Measurements from ENCODE around the gene PHACTR1. TPM values are rescaled to one million over a fixed set of nuclear protein-coding genes. Genes with fewer than 3 reads are reported as not detected.
A peak's percentile ranks its signal among the peaks of the same experiment; 100 is the strongest.

PHACTR1 gene
- total RNA-seq, 8 experiments from 2014 or later: 2.7 to 24.5 (median 16.4) TPM

DNA sequence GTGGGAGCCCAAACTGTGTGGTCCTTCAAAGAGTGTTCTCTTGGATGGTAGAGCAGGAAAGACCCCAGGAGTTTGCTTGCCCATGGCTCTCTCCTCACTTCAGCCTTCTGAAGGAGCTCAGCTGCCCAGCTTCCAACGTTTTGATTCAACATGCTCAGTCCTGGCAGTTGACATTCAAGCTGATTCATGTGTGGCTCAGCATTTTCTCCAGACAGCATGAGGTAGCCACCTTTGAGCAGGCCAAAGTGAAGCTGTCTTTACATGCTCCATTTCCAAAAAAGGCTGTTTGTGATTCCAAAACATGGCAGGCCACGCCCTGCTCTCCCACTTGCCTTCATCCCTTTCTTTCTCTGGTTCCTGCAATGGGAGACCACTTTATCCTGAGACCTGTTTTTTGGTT is 331.5 kb downstream of the PHACTR1 start:
- Histone ChIP-seq H3K4me1 (replicated peaks in 1 of 2) (no peaks in the 10 kb centered on the region), H3K27ac (no peak overlapping the region), H3K4me3 (no peak overlapping the region)
- 0 to 72% (median 28%) methylated on average over 1 to 2 of the region's 2 CpGs; no CpG with 5 or more reads in 4 of the 10 experiments for WGBS, 10 experiments
- in situ Hi-C loops (cut with MboI; ENCODE audit: low pct_unique_long_range_greater_than_20kb in 2 of 9, low sequenced_read_pairs in 9 of 9, unreplicated experiment in 9 of 9): no loop called here
- ATAC-seq (replicated peaks in 6 of 8): no peak

DNA sequence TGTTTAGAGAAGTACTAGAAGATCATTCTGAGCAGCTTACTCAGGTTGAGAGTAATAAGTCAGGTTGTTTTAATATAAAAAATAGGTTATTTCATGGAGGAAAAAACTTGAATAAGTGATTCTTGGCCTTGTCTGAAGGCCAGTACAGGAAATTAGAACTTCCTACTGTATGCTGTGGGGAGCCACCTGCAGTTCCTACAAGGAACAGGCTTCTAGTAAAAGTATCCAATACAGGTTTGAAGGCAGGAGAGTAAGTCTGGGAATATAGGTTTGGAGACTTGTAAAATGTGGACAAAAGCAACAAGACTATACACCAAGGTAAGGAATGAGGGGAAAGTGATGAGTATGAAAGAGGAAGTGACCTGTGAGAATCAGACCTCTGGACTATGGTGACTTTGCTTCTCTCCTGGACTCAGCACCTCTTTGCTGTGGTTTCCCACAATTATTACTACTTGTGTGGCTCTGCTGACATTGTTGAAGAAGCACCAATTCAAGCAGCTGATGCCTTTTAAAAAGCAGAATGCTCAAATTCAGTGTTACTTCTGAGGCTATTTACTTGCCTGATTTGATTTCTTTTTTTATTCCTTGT is 333.2 kb downstream of the PHACTR1 start:
- H3K4me1 ChIP-seq (replicated peaks in 1 of 2): no peaks in the 10 kb centered on the region
- H3K4me3 ChIP-seq: no peak overlapping the region
- in situ Hi-C loops (cut with MboI; ENCODE audit: low pct_unique_long_range_greater_than_20kb in 2 of 9, low sequenced_read_pairs in 9 of 9, unreplicated experiment in 9 of 9): no loop called here
- H3K27ac ChIP-seq: no peak overlapping the region
- no peak for ATAC-seq (replicated peaks in 6 of 8)

DNA sequence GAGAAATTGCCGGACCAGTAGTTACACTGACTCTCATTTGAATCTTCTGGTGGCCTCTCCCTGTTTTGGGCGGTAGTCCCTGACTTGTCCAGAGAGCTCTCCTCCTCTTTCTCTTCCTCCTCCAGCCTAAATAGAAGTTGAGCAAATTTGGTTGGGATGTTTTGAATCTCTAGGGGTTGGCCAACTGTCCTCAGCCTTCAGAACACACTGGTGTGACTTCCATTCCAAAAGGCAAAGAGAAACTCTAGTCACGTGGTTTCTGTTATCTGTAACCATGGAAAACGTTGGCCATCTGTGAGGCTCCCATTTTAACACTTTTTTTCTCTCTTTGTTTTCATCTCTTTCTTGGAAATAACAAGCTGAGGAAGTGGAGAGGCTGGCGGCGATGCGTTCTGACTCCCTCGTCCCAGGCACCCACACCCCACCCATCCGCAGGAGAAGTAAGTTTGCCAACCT is 336.5 kb downstream of the PHACTR1 start:
- ATAC-seq (replicated peaks in 6 of 8): peak in 2 of 8 experiments; percentile 79 to 87
- 10 to 90% (median 73%) methylated on average over 2 to 9 of the region's 9 CpGs for WGBS, 10 experiments
- in situ Hi-C loops (cut with MboI; ENCODE audit: low pct_unique_long_range_greater_than_20kb in 2 of 9, low sequenced_read_pairs in 9 of 9, unreplicated experiment in 9 of 9): no loop called here
- no peak overlapping the region for H3K4me3 ChIP-seq
- H3K4me1 ChIP-seq (replicated peaks in 1 of 2): no peaks in the 10 kb centered on the region
- no peak overlapping the region for H3K27ac ChIP-seq

DNA sequence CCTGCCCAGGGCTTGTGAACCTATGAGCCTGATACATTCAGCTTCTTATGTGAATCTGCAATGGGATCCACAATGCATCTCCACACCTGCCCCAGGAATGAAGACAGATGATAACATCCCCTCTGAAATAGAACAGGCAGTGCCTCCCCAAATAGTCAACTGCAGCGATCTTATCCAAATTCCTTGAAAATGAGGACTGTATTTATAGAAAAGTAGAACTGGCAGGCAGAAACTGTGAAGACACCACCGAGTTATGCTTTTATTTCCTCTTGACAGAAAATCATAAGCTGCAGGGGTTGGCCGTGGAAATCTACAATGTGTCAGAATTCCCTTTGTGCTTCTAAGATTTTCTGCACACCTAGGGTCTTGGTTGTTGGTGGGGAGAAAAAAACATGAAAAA is 341.5 kb downstream of the PHACTR1 start:
- 29 to 100% (median 80%) methylated on average over 1 to 3 of the region's 3 CpGs; no CpG with 5 or more reads in 1 of the 10 experiments for WGBS, 10 experiments
- Histone ChIP-seq H3K27ac (no peak overlapping the region), H3K4me3 (no peak overlapping the region), H3K4me1 (replicated peaks in 1 of 2) (peaks cover 0 to 5% of the 10 kb centered on the region in 2 donors)
- no peak for ATAC-seq (replicated peaks in 6 of 8)
- in situ Hi-C loops (cut with MboI; ENCODE audit: low pct_unique_long_range_greater_than_20kb in 2 of 9, low sequenced_read_pairs in 9 of 9, unreplicated experiment in 9 of 9): no loop called here

DNA sequence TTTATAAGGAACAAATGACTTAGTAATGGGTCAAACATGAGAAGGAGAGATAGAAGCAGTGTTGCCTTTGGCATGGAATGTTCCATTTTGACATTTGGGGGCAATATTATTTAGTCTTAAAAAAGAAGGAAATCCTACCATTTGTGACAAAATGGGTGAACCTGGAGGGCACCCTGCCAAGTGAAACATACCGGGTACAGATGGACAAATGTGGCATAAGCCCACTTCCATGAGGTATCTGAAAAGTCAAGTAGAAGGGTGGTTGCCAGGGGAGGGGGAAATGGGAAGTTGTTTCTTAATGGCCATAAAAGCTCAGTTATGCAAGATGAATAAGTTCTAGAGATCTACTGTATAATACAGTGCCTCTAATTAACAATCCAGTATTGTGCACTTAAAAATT is 342.5 kb downstream of the PHACTR1 start:
- ATAC-seq (replicated peaks in 6 of 8): no peak
- peaks cover 0 to 5% of the 10 kb centered on the region in 2 donors for H3K4me1 ChIP-seq (replicated peaks in 1 of 2)
- no peak overlapping the region for H3K4me3 ChIP-seq
- in situ Hi-C loops (cut with MboI; ENCODE audit: low pct_unique_long_range_greater_than_20kb in 2 of 9, low sequenced_read_pairs in 9 of 9, unreplicated experiment in 9 of 9): no loop called here
- 50 to 100% (median 100%) methylated on average over 1 of the region's 1 CpG; no CpG with 5 or more reads in 2 of the 10 experiments for WGBS, 10 experiments
- no peak overlapping the region for H3K27ac ChIP-seq

DNA sequence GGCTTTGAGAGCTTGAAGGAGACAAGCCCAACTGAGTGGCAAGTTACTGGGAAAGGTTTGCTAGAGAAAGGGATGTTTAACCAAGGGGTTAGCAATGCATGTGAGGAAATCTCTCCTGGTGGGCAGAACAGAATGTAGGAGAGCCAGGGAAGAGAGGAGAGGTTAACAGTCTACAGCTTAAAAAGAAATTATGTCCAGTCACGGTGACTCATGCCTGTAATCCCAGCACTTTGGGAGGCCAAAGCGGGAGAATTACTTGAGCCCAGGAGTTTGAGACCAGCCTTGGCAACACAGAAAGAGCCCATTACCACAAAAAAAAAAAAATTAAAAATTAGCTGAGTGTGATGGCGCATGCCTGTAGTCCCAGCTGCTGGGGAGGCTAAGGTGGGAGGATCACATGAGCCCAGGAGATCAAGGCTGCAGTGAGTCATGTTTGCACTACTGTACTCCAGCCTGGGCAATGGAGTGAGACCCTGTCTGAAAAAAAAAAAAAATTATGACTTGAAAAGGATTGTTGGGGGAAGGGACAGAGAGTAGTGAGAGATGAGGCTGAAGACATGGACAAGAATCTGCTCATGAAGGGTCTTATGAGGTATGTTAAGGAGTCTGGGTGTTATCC is 346.8 kb downstream of the PHACTR1 start:
- H3K4me3 ChIP-seq: no peak overlapping the region
- ATAC-seq (replicated peaks in 6 of 8): no peak
- in situ Hi-C loops (cut with MboI; ENCODE audit: low pct_unique_long_range_greater_than_20kb in 2 of 9, low sequenced_read_pairs in 9 of 9, unreplicated experiment in 9 of 9): no loop called here
- H3K27ac ChIP-seq: no peak overlapping the region
- WGBS, 10 experiments: 37 to 100% (median 81%) methylated on average over 1 to 3 of the region's 3 CpGs; no CpG with 5 or more reads in 2 of the 10 experiments
- H3K4me1 ChIP-seq (replicated peaks in 1 of 2): peaks cover 0 to 5% of the 10 kb centered on the region in 2 donors

DNA sequence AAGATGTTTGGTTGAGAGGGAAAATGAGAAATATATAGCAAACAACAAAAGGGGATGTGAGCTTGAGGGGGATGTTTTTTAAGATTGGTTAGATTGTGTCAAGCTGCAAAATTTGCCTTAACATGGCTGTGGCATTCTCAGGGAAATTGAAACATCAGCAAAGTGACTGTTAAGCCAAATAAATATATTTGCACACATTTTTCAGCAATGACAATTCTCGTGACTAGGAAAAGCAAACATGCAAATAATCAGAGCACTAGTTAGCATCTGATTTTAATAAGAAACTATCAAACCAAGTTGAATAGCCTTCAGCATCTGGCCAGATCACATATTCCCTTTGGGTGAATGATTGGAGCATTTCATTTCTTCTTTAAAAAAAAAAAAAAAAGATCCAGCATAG is 349.0 kb downstream of the PHACTR1 start:
- WGBS, 10 experiments: 0 to 100% (median 20%) methylated on average over 1 of the region's 1 CpG; no CpG with 5 or more reads in 3 of the 10 experiments

DNA sequence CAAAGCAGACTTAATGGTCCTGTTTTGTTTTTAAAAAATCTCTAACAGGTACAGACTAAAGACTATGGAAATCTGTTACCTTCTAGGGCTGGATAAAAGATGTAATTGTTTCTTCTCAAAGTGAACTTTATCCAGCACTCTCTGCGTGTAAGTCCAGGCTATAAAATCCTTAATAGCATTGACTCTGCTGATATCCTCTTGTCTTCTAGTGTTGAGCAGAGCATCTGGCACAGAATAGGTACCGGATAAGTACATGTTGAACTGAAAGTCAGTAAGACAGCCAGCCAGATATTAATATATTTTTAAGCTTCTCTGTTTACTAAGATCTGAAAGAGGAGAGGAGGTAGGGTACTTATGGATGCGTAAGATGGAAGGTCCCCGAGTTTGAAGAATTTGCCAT is 349.5 kb downstream of the PHACTR1 start:
- 57 to 100% (median 83%) methylated on average over 1 to 4 of the region's 4 CpGs; no CpG with 5 or more reads in 1 of the 10 experiments for WGBS, 10 experiments
- H3K4me1 ChIP-seq (replicated peaks in 1 of 2): peaks cover 0 to 5% of the 10 kb centered on the region in 2 donors
- ATAC-seq (replicated peaks in 6 of 8): no peak

More for the DNA sequence above, 349.0 kb downstream of the PHACTR1 start:
- in situ Hi-C loops (cut with MboI; ENCODE audit: low pct_unique_long_range_greater_than_20kb in 2 of 9, low sequenced_read_pairs in 9 of 9, unreplicated experiment in 9 of 9): no loop called here
- Histone ChIP-seq H3K4me1 (replicated peaks in 1 of 2) (peaks cover 0 to 5% of the 10 kb centered on the region in 2 donors), H3K27ac (no peak overlapping the region), H3K4me3 (no peak overlapping the region)
- ATAC-seq (replicated peaks in 6 of 8): no peak

DNA sequence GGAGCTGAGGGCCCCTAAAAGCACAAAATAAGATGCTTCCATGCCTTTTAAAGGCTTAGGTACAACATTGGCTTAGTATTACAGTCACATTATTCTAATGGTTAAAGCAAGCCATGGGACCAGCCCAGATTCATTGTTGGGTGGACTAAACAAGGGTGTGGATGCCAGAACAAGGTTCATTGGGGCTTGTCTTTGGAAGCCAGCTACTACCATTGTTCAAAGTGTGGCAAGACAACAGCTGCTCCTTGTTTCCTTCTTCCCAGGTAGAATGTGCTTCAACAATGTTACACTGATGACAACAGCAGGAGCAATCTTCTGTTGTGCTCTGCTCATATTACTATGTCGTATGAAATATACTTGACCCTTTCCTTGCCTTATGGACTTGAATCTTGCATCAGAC is 350.3 kb downstream of the PHACTR1 start:
- H3K4me1 ChIP-seq (replicated peaks in 1 of 2): peaks cover 0 to 4% of the 10 kb centered on the region in 2 donors
- H3K27ac ChIP-seq: no peak overlapping the region
- in situ Hi-C loops (cut with MboI; ENCODE audit: low pct_unique_long_range_greater_than_20kb in 2 of 9, low sequenced_read_pairs in 9 of 9, unreplicated experiment in 9 of 9): no loop called here
- ATAC-seq (replicated peaks in 6 of 8): no peak
- WGBS, 10 experiments: 100% methylated on average over 1 of the region's 1 CpG; no CpG with 5 or more reads in 6 of the 10 experiments
- H3K4me3 ChIP-seq: no peak overlapping the region

More for the DNA sequence above, 349.5 kb downstream of the PHACTR1 start:
- in situ Hi-C loops (cut with MboI; ENCODE audit: low pct_unique_long_range_greater_than_20kb in 2 of 9, low sequenced_read_pairs in 9 of 9, unreplicated experiment in 9 of 9): no loop called here
- no peak overlapping the region for H3K27ac ChIP-seq
- no peak overlapping the region for H3K4me3 ChIP-seq

DNA sequence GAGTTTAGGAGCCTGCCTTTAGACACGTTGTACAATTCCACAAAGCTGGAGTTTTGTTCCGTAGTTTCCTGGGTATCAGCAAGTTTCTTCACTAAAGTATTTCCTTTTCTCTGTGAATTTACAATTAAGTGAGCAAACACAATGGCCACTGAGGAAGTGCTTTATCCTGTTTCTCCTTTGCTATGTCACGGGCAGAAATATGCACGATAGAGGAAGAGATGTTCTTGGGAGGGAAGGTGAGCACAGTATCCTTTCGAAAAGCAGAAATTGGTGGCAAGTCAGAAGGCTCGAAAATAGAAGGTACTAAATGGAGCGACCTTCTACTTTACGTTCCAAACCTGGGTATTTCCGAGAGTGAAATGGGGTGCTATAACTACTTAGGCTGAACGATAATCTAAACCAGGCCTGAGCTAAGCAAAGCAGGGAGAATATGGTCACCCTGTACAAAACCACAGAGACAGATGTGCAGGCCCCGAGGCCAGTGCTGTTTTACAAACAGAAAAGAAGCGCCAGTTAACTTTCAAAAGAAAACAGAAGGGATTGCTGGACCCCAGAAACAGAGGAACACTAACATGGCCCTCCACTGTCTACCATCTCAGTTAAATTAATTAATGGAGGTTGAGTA is 352.1 kb downstream of the PHACTR1 start:
- Histone ChIP-seq H3K4me3 (no peak overlapping the region), H3K4me1 (replicated peaks in 1 of 2) (no peaks in the 10 kb centered on the region), H3K27ac (no peak overlapping the region)
- in situ Hi-C loops (cut with MboI; ENCODE audit: low pct_unique_long_range_greater_than_20kb in 2 of 9, low sequenced_read_pairs in 9 of 9, unreplicated experiment in 9 of 9): no loop called here
- WGBS, 10 experiments: 11 to 86% (median 79%) methylated on average over 3 to 12 of the region's 12 CpGs; no CpG with 5 or more reads in 1 of the 10 experiments
- no peak for ATAC-seq (replicated peaks in 6 of 8)

DNA sequence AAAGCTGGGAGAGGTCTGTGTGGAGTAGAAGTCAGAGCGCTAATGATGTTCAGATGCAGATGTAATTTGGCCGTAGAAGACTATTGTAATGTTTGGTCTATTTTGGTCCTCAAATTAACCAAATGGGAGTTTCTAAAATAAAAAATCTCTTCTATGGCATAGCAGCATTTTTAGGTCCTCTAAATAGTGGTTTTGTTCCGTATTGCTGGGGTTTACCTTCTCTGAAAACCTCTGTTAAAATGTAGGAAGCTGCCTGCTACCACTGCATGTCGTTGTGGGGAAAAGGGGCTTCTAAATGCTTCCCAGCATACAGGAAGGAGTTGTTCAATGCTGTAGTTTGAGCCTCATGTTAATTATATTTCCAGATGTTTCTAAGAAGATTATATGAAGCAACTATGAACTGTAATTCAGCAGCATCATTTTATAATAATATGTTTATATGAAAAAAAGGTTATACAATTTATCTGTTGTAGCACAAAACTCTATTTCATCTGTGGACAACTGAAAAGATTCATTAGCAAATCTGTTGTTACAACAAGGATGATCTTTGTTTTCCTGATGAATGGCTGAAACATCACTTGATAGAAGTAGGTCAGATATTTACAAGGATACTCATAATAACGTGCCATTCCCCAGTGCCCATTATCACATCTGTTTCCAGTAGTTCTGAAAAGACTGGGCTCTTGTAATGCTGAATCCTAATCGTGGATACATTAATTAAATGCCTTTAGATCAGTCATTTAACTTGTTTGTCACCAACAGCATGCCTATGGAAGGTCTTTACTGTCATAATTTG is 355.2 kb downstream of the PHACTR1 start:
- in situ Hi-C loops (cut with MboI; ENCODE audit: low pct_unique_long_range_greater_than_20kb in 2 of 9, low sequenced_read_pairs in 9 of 9, unreplicated experiment in 9 of 9): no loop called here
- Histone ChIP-seq H3K27ac (no peak overlapping the region), H3K4me1 (replicated peaks in 1 of 2) (peaks cover 0 to 3% of the 10 kb centered on the region in 2 donors), H3K4me3 (no peak overlapping the region)
- no peak for ATAC-seq (replicated peaks in 6 of 8)
- 5 to 80% (median 51%) methylated on average over 2 to 6 of the region's 6 CpGs; no CpG with 5 or more reads in 2 of the 10 experiments for WGBS, 10 experiments

DNA sequence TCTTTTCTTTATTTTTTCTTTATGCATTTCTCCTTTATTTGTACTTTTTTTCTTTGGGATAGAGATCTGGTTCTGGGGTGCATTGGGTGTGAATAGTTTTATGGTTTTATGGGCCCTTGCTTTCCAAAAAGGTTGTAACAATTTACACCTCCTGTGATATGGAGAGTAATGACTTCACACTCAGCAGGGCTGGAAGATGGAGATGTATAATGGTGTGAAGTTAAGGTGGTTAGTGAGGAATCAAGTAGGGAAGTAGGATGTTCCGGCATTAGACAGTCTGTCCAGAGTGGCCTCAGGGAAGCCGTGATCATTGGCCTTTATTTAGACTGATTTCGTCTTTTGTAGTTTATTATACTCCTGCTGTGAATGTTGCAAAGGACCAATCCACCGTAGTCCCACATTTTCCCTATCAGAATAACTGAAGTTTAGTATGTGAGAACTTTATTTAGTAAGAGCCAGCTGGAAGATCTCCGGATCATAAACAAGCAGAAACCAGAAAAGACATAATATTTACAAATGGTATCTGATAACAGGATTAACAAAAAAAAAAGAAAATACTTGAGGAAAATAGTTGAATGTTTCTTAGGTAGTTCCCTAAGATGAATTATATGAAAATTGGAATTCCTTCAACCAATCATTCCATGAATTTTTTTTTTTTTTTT is 356.2 kb downstream of the PHACTR1 start:
- Histone ChIP-seq H3K27ac (no peak overlapping the region), H3K4me3 (no peak overlapping the region), H3K4me1 (replicated peaks in 1 of 2) (peaks cover 0 to 3% of the 10 kb centered on the region in 2 donors)
- in situ Hi-C loops (cut with MboI; ENCODE audit: low pct_unique_long_range_greater_than_20kb in 2 of 9, low sequenced_read_pairs in 9 of 9, unreplicated experiment in 9 of 9): no loop called here
- no peak for ATAC-seq (replicated peaks in 6 of 8)
- 53 to 100% (median 79%) methylated on average over 1 to 5 of the region's 5 CpGs for WGBS, 10 experiments
